H1 (cell line): ENCODE measurements around the gene MIER3. TPM values are rescaled to one million over a fixed set of nuclear protein-coding genes. Genes with fewer than 3 reads are reported as not detected.

ENCODE experiments used
- CTCF ChIA-PET: fragments of 300-600 bp; sonication (Branson Sonifier 250); formaldehyde crosslinking; loops from one replicate; lab custom pipeline; 2021; ENCODE audit not compliant: partially characterized antibody; lab: Charles Lee
- POLR2A ChIA-PET: fragments of 300-600 bp; sonication (Branson Sonifier 250); formaldehyde crosslinking; loops from one replicate; lab custom pipeline; 2021; ENCODE audit warnings: inconsistent platforms; ENCODE audit not compliant: partially characterized antibody; lab: Charles Lee
- DNase-seq, 2 experiments: peaks; one replicate each; pipeline versions ENCODE4 v3.0.0 to v3.0.0-alpha.2; 2010 to 2022; ENCODE audit warnings: low spot score in 2 of 2, low read depth in 1 of 2, mixed read lengths in 1 of 2
- FAIRE-seq: peaks from 2 replicates; lab custom pipeline; 2011; peaks lifted over from hg19 to GRCh38; lab: Jason Lieb, UNC
- H2AFZ ChIP-seq: 2 replicates; pipeline ENCODE4 v1.8.1; 2012; ENCODE audit warnings: low read length, inconsistent platforms
- H2AK5ac ChIP-seq: 2 replicates; pipeline ENCODE4 v1.6.1; 2013; ENCODE audit warnings: low read depth, low read length
- H2BK120ac ChIP-seq: replicated peaks from 2 replicates; pipeline ENCODE3; 2013; ENCODE audit warnings: low read depth, low read length, inconsistent platforms
- H2BK12ac ChIP-seq: 2 replicates; pipeline ENCODE4 v1.6.1; 2013; ENCODE audit warnings: low read depth, low read length
- H2BK15ac ChIP-seq: 2 replicates; pipeline ENCODE4 v1.6.1; 2013; ENCODE audit warnings: low read length
- H2BK20ac ChIP-seq: 2 replicates; pipeline ENCODE4 v1.6.1; 2013; ENCODE audit warnings: low read length
- H2BK5ac ChIP-seq: 2 replicates; pipeline ENCODE4 v1.6.1; 2013; ENCODE audit warnings: low read depth, low read length
- H3K14ac ChIP-seq: 2 replicates; pipeline ENCODE4 v1.6.1; 2013; ENCODE audit warnings: inconsistent platforms; ENCODE audit not compliant: insufficient read length
- H3K18ac ChIP-seq: 2 replicates; pipeline ENCODE4 v1.6.1; 2013; ENCODE audit warnings: low read length; ENCODE audit errors: extremely low read depth
- H3K23ac ChIP-seq: 2 replicates; pipeline ENCODE4 v1.6.1; 2013; ENCODE audit warnings: inconsistent platforms; ENCODE audit not compliant: insufficient read length
- H3K23me2 ChIP-seq: 2 replicates; pipeline ENCODE4 v1.6.1; 2013; ENCODE audit warnings: low read depth, low read length
- H3K27ac ChIP-seq: 2 replicates; pipeline ENCODE4 v1.6.1; 2011; ENCODE audit warnings: low read depth, low read length, inconsistent platforms
- H3K27me3 ChIP-seq, 4 experiments: replicated peaks in 1 of 4; 1 replicate in 1 of 4; 2 replicates in 3 of 4; pipeline versions ENCODE4 v1.6.1 to v1.8.1; 2011 to 2013; ENCODE audit warnings: low read length in 3 of 4, mild to moderate bottlenecking in 3 of 4, inconsistent platforms in 2 of 4, mixed read lengths in 2 of 4, moderate library complexity in 1 of 4; ENCODE audit not compliant: control insufficient read depth in 3 of 4, insufficient read depth in 3 of 4; ENCODE audit errors: extremely low read depth in 1 of 4
- H3K36me3 ChIP-seq, 4 experiments: 2 replicates each; pipeline versions ENCODE4 v1.6.1 to v1.8.1; 2011 to 2013; ENCODE audit warnings: mild to moderate bottlenecking in 4 of 4, low read length in 3 of 4, moderate library complexity in 2 of 4, control low read depth in 1 of 4, inconsistent platforms in 1 of 4; ENCODE audit not compliant: insufficient read depth in 4 of 4, control insufficient read depth in 2 of 4
- H3K4ac ChIP-seq: replicated peaks from 2 replicates; pipeline ENCODE3; 2013; ENCODE audit warnings: low read length, low read depth, mixed read lengths, inconsistent platforms; ENCODE audit not compliant: insufficient read length
- H3K4me1 ChIP-seq, 4 experiments: replicated peaks in 1 of 4; 1 replicate in 1 of 4; 2 replicates in 3 of 4; pipeline versions ENCODE4 v1.6.1 to v1.8.1; 2011 to 2013; ENCODE audit warnings: low read length in 3 of 4, inconsistent platforms in 2 of 4, mixed read lengths in 1 of 4; ENCODE audit not compliant: insufficient read depth in 4 of 4, control insufficient read depth in 3 of 4
- H3K4me2 ChIP-seq, 2 experiments: 2 replicates each; pipeline versions ENCODE4 v1.6.1 to v1.8.1; 2011 to 2013; ENCODE audit warnings: low read depth in 2 of 2, low read length in 2 of 2, control low read depth in 1 of 2, inconsistent platforms in 1 of 2, mild to moderate bottlenecking in 1 of 2; ENCODE audit not compliant: insufficient read depth in 1 of 2
- H3K4me3 ChIP-seq, 4 experiments: fragments of 200-600, 300-600 bp in 1 of 4; sonication (generic), shearing (Covaris generic), sonication (Bioruptor Twin) in 1 of 4; 2 replicates each; pipeline versions ENCODE4 v1.5.1 to v1.8.1; 2011 to 2016; ENCODE audit warnings: low read length in 4 of 4, low read depth in 3 of 4, control low read depth in 2 of 4, inconsistent platforms in 2 of 4, mild to moderate bottlenecking in 2 of 4, mixed read lengths in 1 of 4, moderate library complexity in 1 of 4; ENCODE audit not compliant: insufficient read depth in 2 of 4; ENCODE audit errors: extremely low read depth in 1 of 4
- H3K56ac ChIP-seq: replicated peaks from 2 replicates; pipeline ENCODE3; 2013; ENCODE audit warnings: low read depth, mild to moderate bottlenecking, mixed read lengths, low read length, inconsistent platforms; ENCODE audit not compliant: insufficient read length
- H3K79me1 ChIP-seq: 2 replicates; pipeline ENCODE4 v1.6.1; 2013; ENCODE audit warnings: low read depth, low read length, control low read depth
- H3K79me2 ChIP-seq, 2 experiments: 2 replicates each; pipeline versions ENCODE4 v1.6.1 to v1.8.1; 2012 to 2013; ENCODE audit warnings: low read length in 2 of 2, mild to moderate bottlenecking in 2 of 2, inconsistent platforms in 1 of 2; ENCODE audit not compliant: insufficient read depth in 2 of 2, control insufficient read depth in 1 of 2
- H3K9ac ChIP-seq, 4 experiments: replicated peaks in 1 of 4; 1 replicate in 1 of 4; 2 replicates in 3 of 4; pipeline versions ENCODE4 v1.6.1 to v1.8.1; 2011 to 2013; ENCODE audit warnings: low read depth in 3 of 4, low read length in 3 of 4, control low read depth in 2 of 4, mild to moderate bottlenecking in 2 of 4, moderate library complexity in 2 of 4, inconsistent platforms in 1 of 4; ENCODE audit errors: extremely low read depth in 1 of 4
- H3K9me3 ChIP-seq, 2 experiments: 2 replicates each; pipeline versions ENCODE4 v1.6.1 to v1.8.1; 2012 to 2013; ENCODE audit warnings: mild to moderate bottlenecking in 2 of 2, moderate library complexity in 2 of 2, control low read depth in 1 of 2, inconsistent platforms in 1 of 2, low read depth in 1 of 2, low read length in 1 of 2, mixed read lengths in 1 of 2; ENCODE audit not compliant: insufficient read depth in 2 of 2
- H4K20me1 ChIP-seq, 2 experiments: replicated peaks in 1 of 2; 2 replicates each; pipeline versions ENCODE3 to v1.8.1; 2011 to 2013; ENCODE audit warnings: inconsistent platforms in 2 of 2, low read length in 2 of 2, mild to moderate bottlenecking in 1 of 2; ENCODE audit not compliant: insufficient read depth in 2 of 2, control insufficient read depth in 1 of 2
- H4K5ac ChIP-seq: 2 replicates; pipeline ENCODE4 v1.6.1; 2013; ENCODE audit warnings: low read length, low read depth, mixed read lengths, inconsistent platforms; ENCODE audit not compliant: insufficient read length
- H4K8ac ChIP-seq: 2 replicates; pipeline ENCODE4 v1.8.0; 2013; ENCODE audit warnings: mild to moderate bottlenecking, moderate library complexity, low read length, inconsistent platforms; ENCODE audit not compliant: insufficient read depth; ENCODE audit errors: extremely low read depth
- H4K91ac ChIP-seq: replicated peaks from 2 replicates; pipeline ENCODE3; 2013; ENCODE audit warnings: low read length, mixed read lengths, inconsistent platforms; ENCODE audit not compliant: insufficient read length
- BACH1 ChIP-seq: IDR thresholded peaks from 2 replicates; pipeline ENCODE4 v1.6.1; 2012; ENCODE audit warnings: low read length, improper control_type of control experiment
- BRCA1 ChIP-seq: IDR thresholded peaks from 2 replicates; pipeline ENCODE4 v1.6.1; 2012; ENCODE audit warnings: low read depth, low read length, improper control_type of control experiment
- CBX5 ChIP-seq: fragments of 300-800, 300-1000 bp; sonication (generic); IDR thresholded peaks from 2 replicates; pipeline ENCODE4 v1.7.1; 2016; ENCODE audit warnings: antibody characterized with exemption, low read length, low read depth
- CEBPB ChIP-seq: IDR thresholded peaks from 2 replicates; pipeline ENCODE4 v1.6.1; 2012; ENCODE audit warnings: low read depth, low read length
- CHD1 ChIP-seq: IDR thresholded peaks from 2 replicates; pipeline ENCODE4 v1.6.1; 2012; ENCODE audit warnings: low read depth, low read length, improper control_type of control experiment
- EP300 ChIP-seq, 2 experiments: IDR thresholded peaks; 1 replicate in 1 of 2; 2 replicates in 1 of 2; pipeline ENCODE4 v1.6.1; 2011 to 2012; ENCODE audit warnings: low read depth in 2 of 2, low read length in 2 of 2, mild to moderate bottlenecking in 2 of 2, borderline replicate concordance in 1 of 2, inconsistent platforms in 1 of 2, moderate library complexity in 1 of 2
- GTF2F1 ChIP-seq: IDR thresholded peaks from 2 replicates; pipeline ENCODE4 v1.6.1; 2012; ENCODE audit warnings: low read depth, low read length, improper control_type of control experiment, borderline replicate concordance
- KDM4A ChIP-seq: IDR thresholded peaks from one replicate; pipeline ENCODE4 v1.7.1; 2012; ENCODE audit warnings: low read depth, mild to moderate bottlenecking, moderate library complexity, low read length, inconsistent platforms; ENCODE audit not compliant: severe bottlenecking
- POLR2AphosphoS5 ChIP-seq: IDR thresholded peaks from 2 replicates; pipeline ENCODE4 v1.6.1; 2011; ENCODE audit warnings: low read depth, low read length
- SIRT6 ChIP-seq: IDR thresholded peaks from one replicate; pipeline ENCODE4 v1.7.1; 2012; ENCODE audit warnings: low read length, inconsistent platforms
- SP4 ChIP-seq: IDR thresholded peaks from 2 replicates; pipeline ENCODE4 v1.6.1; 2012; ENCODE audit warnings: low read length, inconsistent platforms
- TEAD4 ChIP-seq: IDR thresholded peaks from 2 replicates; pipeline ENCODE4 v1.6.1; 2012; ENCODE audit warnings: low read depth, low read length, inconsistent platforms, mixed read lengths
- WGBS, 2 experiments: shearing (Covaris generic) in 1 of 2; methylation state at CpG; one replicate each; pipeline versions ENCODE4 v1.1.6 to v1.1.7; 2013 to 2015; ENCODE audit warnings: low lambda C conversion rate in 2 of 2, mixed read lengths in 2 of 2, inconsistent platforms in 1 of 2, low coverage in 1 of 2, missing lambda C conversion rate in 1 of 2; ENCODE audit not compliant: insufficient replicate concordance in 2 of 2, insufficient coverage in 1 of 2, insufficient read length in 1 of 2; ENCODE audit errors: extremely low coverage in 1 of 2, missing lambda C conversion rate in 1 of 2; 5-methylcytosine and 5-hydroxymethylcytosine counted together
- polyA plus RNA-seq, 7 experiments: library from polyadenylated mRNA; depleted of rRNA in 3 of 7; stranded (reverse) in 5 of 7; unstranded in 2 of 7; fragments of >200 nt in 5 of 7; fragments of 200-250 nt in 2 of 7; gene quantifications; 1 replicate in 5 of 7; 2 replicates in 1 of 7; 4 replicates in 1 of 7; pipeline versions ENCODE4 v1.2.1 to v1.2.3, GENCODE V29; 2011 to 2013; ENCODE audit warnings: missing spikeins in 2 of 7, mixed read lengths in 2 of 7
- total RNA-seq: library from RNA; stranded (reverse); fragmentation: NEBNext Ultra II Directional; extraction: Animal tissue kit (Norgen Biotek cat#: 25700); gene quantifications from 2 replicates; pipeline ENCODE4 v1.2.1, GENCODE V29; 2021
- TF ChIP-seq, protein P1 (sequence below): IDR thresholded peaks from 2 replicates; pipeline ENCODE4 v1.6.1; 2012; ENCODE audit warnings: inconsistent platforms

The MIER3 gene
- total and polyA plus RNA-seq, 2 of the 8 experiments (the other 6 are each of a cell fraction or from before 2014, with no cell fraction given), result 9.6 to 33.3 TPM

GRCh38 chr5:56919942-56920662 is 31.8 kb downstream of the MIER3 start:
- Histone ChIP-seq H3K79me1 (no peaks in the 10 kb centered on the region; the same call in 1 of the 2 replicates), H3K4ac (no peak overlapping the region), H2BK5ac (no peak overlapping the region), H4K8ac (no peak overlapping the region), H2AFZ (no peak overlapping the region), H2BK20ac (no peak overlapping the region), H2AK5ac (no peak overlapping the region), H3K56ac (no peak overlapping the region), H3K79me2 (no peaks in the 10 kb centered on the region), H4K20me1 (no peaks in the 10 kb centered on the region), H4K5ac (no peak overlapping the region), H3K36me3 (peaks cover 12 to 54% (median 28%) of the 10 kb centered on the region in 4 experiments), H3K23ac (no peak overlapping the region), H2BK12ac (no peak overlapping the region), H3K9me3 (peaks cover 6 to 8% of the 10 kb centered on the region in 2 experiments; a peak in 1 of 4 replicates), H3K4me3 (no peak overlapping the region), H3K9ac (no peak overlapping the region), H2BK15ac (no peak overlapping the region), H3K4me1 (0 out of 7 replicates have a peak, but pooled peaks cover 0 to 2% (median 0%) of the 10 kb centered on the region in 4 experiments), H3K27ac (no peak overlapping the region), H2BK120ac (no peak overlapping the region), H3K4me2 (no peak overlapping the region), H3K27me3 (no peaks in the 10 kb centered on the region), H3K23me2 (no peaks in the 10 kb centered on the region), H4K91ac (no peak overlapping the region), H3K14ac (no peak overlapping the region), H3K18ac (no peak overlapping the region)
- DNase-seq, result no peak
- ChIA-PET CTCF (interaction anchor here (0.6 kb wide), 1 partner anchor 296 kb away, joined by 4 read pairs; no protein-coding TSS in a partner anchor), POLR2A (interaction anchor here (2.2 kb wide), 1 partner anchor 10 kb away, joined by 11 read pairs; the partner anchor contains the start of gene SETD9)
- FAIRE-seq, result no peak
- 93% methylated on average over 1 of the region's 1 CpG; no CpG with 5 or more reads in 1 of the 2 experiments for WGBS, 2 experiments
- TF ChIP-seq POLR2AphosphoS5 (no peak), SP4 (no peak), SIRT6 (no peak), GTF2F1 (no peak), CBX5 (no peak), TEAD4 (no peak), KDM4A (no peak), CEBPB (no peak), EP300 (IDR thresholded peaks at IDR 0.05; ENCODE audit: borderline replicate concordance in 1 of 2, low read depth in 2 of 2, low read length in 2 of 2) (no peak), BACH1 (no peak), CHD1 (no peak), BRCA1 (no peak)
- TF ChIP-seq, protein P1, sequence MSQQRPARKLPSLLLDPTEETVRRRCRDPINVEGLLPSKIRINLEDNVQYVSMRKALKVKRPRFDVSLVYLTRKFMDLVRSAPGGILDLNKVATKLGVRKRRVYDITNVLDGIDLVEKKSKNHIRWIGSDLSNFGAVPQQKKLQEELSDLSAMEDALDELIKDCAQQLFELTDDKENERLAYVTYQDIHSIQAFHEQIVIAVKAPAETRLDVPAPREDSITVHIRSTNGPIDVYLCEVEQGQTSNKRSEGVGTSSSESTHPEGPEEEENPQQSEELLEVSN, result no peak
